Dedifferentiated amniotic fluid mesenchymal stem cell (primary cell): ENCODE results near the gene WFDC5.
"Not testable (repeated sequence)": the region's sequence is repeated elsewhere in the genome, so short reads cannot be mapped to it uniquely, and the experiment has no call there.

ENCODE experiments used
- DNase-seq: peaks from one replicate; pipeline ENCODE4 v3.0.0-alpha.2; 2016; ENCODE audit errors: extremely low spot score

The WFDC5 gene

GRCh38 chr20:45114465-45115385 lies at the start of gene WFDC5:
WFDC5 (minus strand) TSS chr20:45115174; CDS start chr20:45115083, 91 bp downstream.
- DNase-seq: no peak

GRCh38 chr20:45163083-45163803 lies 48.3 kb upstream of the WFDC5 start:
- DNase-seq: no peak

- no peak for DNase-seq
Observed at GRCh38 chr20:45157962-45158361, 43.0 kb upstream of the WFDC5 start.

GRCh38 chr20:45156713-45157112 lies 41.7 kb upstream of the WFDC5 start:
- DNase-seq: no peak

- not testable (repeated sequence) for DNase-seq
Observed at GRCh38 chr20:45154794-45155193, 39.8 kb upstream of the WFDC5 start.

GRCh38 chr20:45154183-45154582 lies 39.2 kb upstream of the WFDC5 start:
- no peak for DNase-seq

GRCh38 chr20:45153752-45154151 lies 38.8 kb upstream of the WFDC5 start:
- no peak for DNase-seq

- no peak for DNase-seq
Observed at GRCh38 chr20:45153147-45153546, 38.2 kb upstream of the WFDC5 start.

- no peak for DNase-seq
Observed at GRCh38 chr20:45152405-45152804, 37.4 kb upstream of the WFDC5 start.

GRCh38 chr20:45149062-45149461 lies 34.1 kb upstream of the WFDC5 start:
- DNase-seq: no peak

- DNase-seq: no peak
Observed at GRCh38 chr20:45140836-45141235, 25.9 kb upstream of the WFDC5 start.

GRCh38 chr20:45139733-45140375 lies 24.9 kb upstream of the WFDC5 start:
- not testable (repeated sequence) for DNase-seq

GRCh38 chr20:45138561-45139300 lies 23.8 kb upstream of the WFDC5 start:
- no peak for DNase-seq

GRCh38 chr20:45136911-45137310 lies 21.9 kb upstream of the WFDC5 start:
- no peak for DNase-seq

- no peak for DNase-seq
Observed at GRCh38 chr20:45128099-45128498, 13.1 kb upstream of the WFDC5 start.

- no peak for DNase-seq
Observed at GRCh38 chr20:45124365-45124764, 9.4 kb upstream of the WFDC5 start, which contains the start of gene WFDC12. WFDC12 (minus strand) TSS chr20:45124465; CDS start chr20:45124447, 18 bp downstream.

- DNase-seq: no peak
Observed at GRCh38 chr20:45121388-45121787, 6.4 kb upstream of the WFDC5 start.

GRCh38 chr20:45119556-45120266 lies 4.7 kb upstream of the WFDC5 start:
- no peak for DNase-seq

- no peak for DNase-seq
Observed at GRCh38 chr20:45118028-45118427, 3.1 kb upstream of the WFDC5 start.

GRCh38 chr20:45117581-45117980 lies 2.6 kb upstream of the WFDC5 start:
- no peak for DNase-seq

GRCh38 chr20:45115829-45116228 lies 855 bp upstream of the WFDC5 start:
- DNase-seq: no peak
